Duodenal mucosa (tissue), 2 donors: Measurements from ENCODE around the gene SLC6A12.

Source experiments
- H3K27ac ChIP-seq: one replicate; pipeline ENCODE4 v1.7.0; 2013; ENCODE audit warnings: low read depth, low read length
- H3K27me3 ChIP-seq, 2 donors: one replicate each; pipeline ENCODE4 v1.7.0; 2013; ENCODE audit warnings: low read length in 2 of 2, control low read depth in 1 of 2; ENCODE audit not compliant: insufficient read depth in 2 of 2, control insufficient read depth in 1 of 2
- H3K36me3 ChIP-seq, 2 donors: one replicate each; pipeline ENCODE4 v1.7.0; 2013; ENCODE audit warnings: low read length in 2 of 2, control low read depth in 1 of 2; ENCODE audit not compliant: insufficient read depth in 2 of 2, control insufficient read depth in 1 of 2
- H3K4me1 ChIP-seq, 2 donors: one replicate each; pipeline ENCODE4 v1.7.0; 2013; ENCODE audit warnings: low read length in 2 of 2, control low read depth in 1 of 2; ENCODE audit not compliant: insufficient read depth in 2 of 2, control insufficient read depth in 1 of 2
- H3K4me3 ChIP-seq, 2 donors: one replicate each; pipeline ENCODE4 v1.7.0; 2013; ENCODE audit warnings: low read length in 2 of 2, low read depth in 1 of 2
- H3K9ac ChIP-seq, 2 donors: one replicate each; pipeline ENCODE4 v1.7.0; 2013; ENCODE audit warnings: low read length in 2 of 2, low read depth in 1 of 2
- H3K9me3 ChIP-seq, 2 donors: one replicate each; pipeline ENCODE4 v1.7.0; 2013; ENCODE audit warnings: low read length in 2 of 2, control low read depth in 1 of 2; ENCODE audit not compliant: control insufficient read depth in 1 of 2

Gene SLC6A12

DNA sequence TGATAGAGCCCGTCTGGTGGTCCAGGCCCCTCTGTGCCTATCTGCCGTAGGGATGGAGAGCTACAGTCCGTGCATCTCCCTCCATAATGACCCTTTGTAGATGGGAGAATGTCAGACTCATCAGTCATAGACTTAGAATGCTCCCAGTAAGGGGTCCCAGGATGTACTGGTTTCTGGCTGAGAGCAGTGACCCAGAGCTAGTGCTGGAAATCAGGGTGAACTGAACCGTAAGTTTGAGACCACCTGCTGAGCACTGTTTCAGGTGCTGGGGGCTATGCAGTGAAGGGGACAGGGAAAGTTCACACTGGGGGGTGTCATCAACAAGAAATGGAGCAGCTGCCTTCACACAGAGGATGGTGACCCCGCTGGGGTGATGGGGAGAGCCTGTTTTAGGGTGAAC lies 34.1 kb downstream of the SLC6A12 start:
- H3K4me1 ChIP-seq = peaks cover 29 to 37% of the 10 kb centered on the region in 2 donors
- no peak overlapping the region for H3K9ac ChIP-seq
- no peaks in the 10 kb centered on the region for H3K27me3 ChIP-seq
- H3K36me3 ChIP-seq = no peaks in the 10 kb centered on the region
- H3K4me3 ChIP-seq = no peak overlapping the region
- H3K27ac ChIP-seq = no peak overlapping the region
- no peaks in the 10 kb centered on the region for H3K9me3 ChIP-seq

DNA sequence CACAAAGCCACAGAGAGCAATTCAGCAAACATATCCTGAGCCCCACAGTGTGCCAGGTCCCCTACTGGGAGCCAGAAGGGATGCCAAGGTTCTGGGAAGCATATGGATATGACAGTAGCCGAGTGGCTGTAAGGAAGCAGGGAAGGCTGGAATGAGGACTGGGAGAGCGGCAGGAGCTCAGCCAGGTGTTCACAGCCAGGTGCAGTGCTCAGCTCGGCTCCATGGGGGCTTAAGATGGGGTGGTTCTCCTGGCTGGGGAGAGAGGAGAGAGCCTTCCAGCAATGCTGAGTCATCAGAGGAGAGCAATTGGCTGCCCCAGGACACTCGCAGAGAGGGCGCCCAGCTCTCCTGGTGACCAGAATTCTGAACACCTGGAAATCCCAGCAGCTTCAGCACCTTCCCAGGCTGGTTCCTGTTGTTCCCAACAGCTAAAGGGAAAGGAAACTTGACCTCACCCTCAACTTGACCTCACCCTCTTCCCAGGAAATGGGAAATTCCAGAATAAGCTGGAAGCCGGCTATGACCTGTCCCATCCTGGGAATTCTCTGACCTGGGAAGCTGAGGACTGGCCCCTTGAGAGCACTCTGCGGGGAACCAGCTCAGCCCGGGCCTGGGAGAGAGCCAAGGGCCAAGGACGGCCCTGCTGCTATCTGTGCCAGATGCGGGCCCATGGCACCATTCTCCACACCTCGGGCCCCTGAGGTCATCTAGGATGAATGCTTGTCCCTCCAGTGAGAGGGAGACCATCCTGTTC lies 34.6 kb downstream of the SLC6A12 start:
- no peak overlapping the region for H3K4me3 ChIP-seq
- H3K27ac ChIP-seq = no peak overlapping the region
- H3K36me3 ChIP-seq = no peaks in the 10 kb centered on the region
- no peaks in the 10 kb centered on the region for H3K27me3 ChIP-seq
- no peak overlapping the region for H3K9ac ChIP-seq
- peaks cover 30 to 38% of the 10 kb centered on the region in 2 donors for H3K4me1 ChIP-seq
- no peaks in the 10 kb centered on the region for H3K9me3 ChIP-seq

DNA sequence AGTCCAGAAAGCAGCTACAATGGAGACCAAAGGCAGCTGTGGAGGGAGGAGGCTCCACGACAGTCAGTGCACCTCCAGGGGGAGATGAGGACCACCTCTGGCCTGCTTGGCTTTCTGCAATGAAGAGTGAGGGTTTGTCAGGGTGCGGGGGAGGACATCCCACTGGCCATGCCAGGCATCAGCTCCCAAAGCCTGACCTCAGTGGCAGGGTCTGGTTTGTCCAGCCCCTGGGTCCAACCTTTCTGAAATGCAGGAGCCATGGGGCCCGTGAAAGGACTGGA lies 35.2 kb downstream of the SLC6A12 start:
- Histone ChIP-seq H3K4me3 (no peak overlapping the region), H3K36me3 (no peaks in the 10 kb centered on the region), H3K9ac (no peak overlapping the region), H3K4me1 (peaks cover 30 to 38% of the 10 kb centered on the region in 2 donors), H3K27ac (no peak overlapping the region), H3K27me3 (no peaks in the 10 kb centered on the region), H3K9me3 (no peaks in the 10 kb centered on the region)

DNA sequence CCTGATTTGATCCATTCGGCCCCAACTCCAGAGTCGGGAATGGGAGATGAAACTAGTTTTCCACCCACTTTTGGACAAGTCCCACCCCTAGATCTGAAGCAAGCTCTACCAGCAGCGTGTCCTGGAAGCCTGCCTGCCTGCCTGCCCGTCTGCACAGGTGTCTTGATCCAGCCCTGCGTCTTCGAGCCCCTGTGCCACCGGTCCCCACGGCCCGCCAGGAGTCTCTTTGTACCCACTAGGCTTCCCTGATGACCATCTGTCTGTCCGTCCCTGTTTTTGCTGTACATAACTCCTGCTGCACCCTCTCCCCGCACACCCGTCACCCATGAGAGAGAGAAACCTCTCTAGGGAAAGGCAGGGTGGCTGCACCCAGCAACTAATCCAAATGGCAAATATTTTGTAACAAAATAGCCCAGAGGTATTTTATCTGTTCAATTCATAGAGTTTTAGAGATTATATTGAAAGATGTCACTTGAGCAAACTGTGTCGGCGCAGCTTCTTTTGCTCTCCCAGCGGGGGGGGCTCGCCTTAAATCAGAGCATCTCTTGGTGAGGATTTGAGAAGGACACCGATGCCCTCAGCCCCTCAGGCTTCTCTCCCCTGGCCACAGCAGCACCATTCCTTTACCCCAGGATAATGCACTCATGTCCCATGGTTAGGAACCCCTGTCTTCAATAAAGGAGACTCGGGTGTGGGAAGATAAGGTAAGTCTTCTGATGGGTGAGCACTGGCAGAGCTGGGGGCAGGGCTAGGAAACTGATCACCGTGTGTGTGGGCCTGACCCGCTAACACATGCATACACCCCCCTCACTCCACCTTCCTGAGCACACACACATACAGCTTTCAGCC lies 35.8 kb downstream of the SLC6A12 start:
- Histone ChIP-seq H3K9me3 (no peaks in the 10 kb centered on the region), H3K4me1 (peaks cover 35 to 38% of the 10 kb centered on the region in 2 donors), H3K36me3 (no peaks in the 10 kb centered on the region), H3K4me3 (no peak overlapping the region), H3K27me3 (no peaks in the 10 kb centered on the region), H3K27ac (no peak overlapping the region), H3K9ac (no peak overlapping the region)

DNA sequence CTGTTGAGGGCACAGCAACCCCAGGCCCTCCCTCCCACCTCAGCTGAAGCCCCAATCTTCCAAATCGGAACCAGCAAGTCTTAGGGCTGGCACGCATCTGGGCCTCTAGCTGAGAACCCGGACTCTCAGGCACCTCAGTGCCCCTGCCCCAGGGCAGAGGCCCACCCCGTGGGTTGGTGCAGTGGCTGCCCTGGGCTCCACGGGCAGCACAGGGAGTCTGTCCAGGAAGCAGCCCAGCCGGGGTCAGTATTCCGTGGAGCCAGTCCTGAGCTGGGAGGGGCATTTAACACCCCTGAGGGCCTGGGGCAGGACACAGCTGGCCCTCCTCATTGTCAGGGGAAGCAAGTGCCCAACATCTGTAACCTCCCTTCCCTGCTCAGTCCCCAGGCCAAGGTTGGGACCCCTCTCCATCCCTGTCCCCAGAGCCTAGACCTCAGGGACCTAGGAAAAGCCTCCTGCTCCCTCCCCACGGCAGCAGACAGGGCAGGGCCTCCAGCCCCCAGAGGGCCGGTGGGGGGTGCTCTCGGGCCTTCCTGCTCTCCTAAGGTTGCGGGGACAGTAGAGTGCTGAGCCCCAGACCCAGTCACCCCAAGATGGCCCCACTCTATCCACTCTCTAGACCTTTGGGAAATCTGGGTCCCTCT lies 36.5 kb downstream of the SLC6A12 start:
- Histone ChIP-seq H3K4me1 (peaks cover 43 to 44% of the 10 kb centered on the region in 2 donors), H3K27ac (no peak overlapping the region), H3K4me3 (no peak overlapping the region), H3K9ac (peak overlapping the region in 1 of 2 donors; percentile 62), H3K36me3 (no peaks in the 10 kb centered on the region), H3K9me3 (no peaks in the 10 kb centered on the region), H3K27me3 (no peaks in the 10 kb centered on the region)

DNA sequence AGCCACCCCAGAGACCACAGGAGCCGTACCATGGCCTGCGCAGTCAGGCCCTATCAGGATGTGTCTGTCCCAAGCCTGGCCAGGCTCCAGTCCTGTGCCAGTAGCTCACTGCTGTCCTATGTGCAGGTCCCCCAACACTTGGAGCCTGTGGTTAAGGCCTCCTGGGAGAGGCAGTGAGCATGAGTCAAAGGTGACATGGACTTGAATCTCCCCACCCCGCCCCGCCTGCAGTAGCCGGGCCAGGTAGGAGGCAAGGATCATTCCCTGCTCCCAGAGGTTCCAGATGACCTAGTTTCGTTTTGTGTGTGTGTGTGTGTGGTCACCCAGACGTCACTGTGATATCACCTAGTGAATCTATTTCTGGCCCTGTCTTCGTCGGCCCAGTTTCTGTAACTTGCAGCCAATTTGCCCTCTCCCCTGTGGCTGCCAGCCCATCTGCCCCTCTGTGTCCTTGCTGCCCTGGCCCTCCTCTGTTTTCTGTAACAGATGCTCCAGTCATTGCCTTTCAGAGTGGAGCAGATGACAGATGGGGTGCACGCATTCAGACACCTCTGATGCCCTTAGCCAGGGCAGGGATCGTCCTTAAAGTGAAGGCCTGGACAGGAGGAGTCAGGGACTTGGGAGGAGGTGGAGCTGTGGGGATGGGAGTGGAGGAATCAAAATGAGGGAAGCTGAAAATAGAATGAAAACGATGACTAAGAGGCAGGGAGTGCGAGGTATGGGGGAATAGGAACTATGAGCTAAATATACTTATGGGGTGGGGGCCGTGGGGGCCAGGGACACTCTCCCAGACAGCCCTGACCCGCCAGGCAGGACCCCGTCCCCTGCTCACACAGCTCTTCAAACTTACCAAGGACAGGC lies 37.4 kb downstream of the SLC6A12 start:
- Histone ChIP-seq H3K27me3 (peaks cover 0 to 3% of the 10 kb centered on the region in 2 donors), H3K9me3 (no peaks in the 10 kb centered on the region), H3K36me3 (no peaks in the 10 kb centered on the region), H3K4me1 (peaks cover 50 to 51% of the 10 kb centered on the region in 2 donors), H3K4me3 (no peak overlapping the region), H3K9ac (peak overlapping the region; percentile 51 to 62), H3K27ac (peak overlapping the region; percentile 68)

DNA sequence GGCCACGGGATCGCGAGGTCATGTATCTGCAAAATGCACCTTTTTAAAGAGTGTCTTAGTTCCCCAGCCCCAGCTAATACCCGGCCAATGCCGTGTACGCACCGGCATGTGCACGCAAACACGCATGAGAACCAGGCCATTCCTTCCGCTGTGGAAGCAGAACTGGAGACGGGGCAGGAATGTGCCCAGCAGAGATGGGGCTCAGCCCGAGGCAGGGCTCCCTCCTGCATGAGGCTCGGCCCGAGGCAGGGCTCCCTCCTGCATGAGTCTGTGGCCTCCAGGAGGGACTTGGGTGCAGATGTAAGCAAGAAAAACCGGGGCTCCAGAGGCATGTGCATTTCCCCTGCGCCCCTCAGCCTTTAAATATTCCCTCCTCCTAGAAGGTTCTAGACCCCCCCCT lies 38.2 kb downstream of the SLC6A12 start:
- H3K27ac ChIP-seq = no peak overlapping the region
- peaks cover 49 to 55% of the 10 kb centered on the region in 2 donors for H3K4me1 ChIP-seq
- peak overlapping the region in 1 of 2 donors; percentile 24 for H3K9ac ChIP-seq
- H3K36me3 ChIP-seq = no peaks in the 10 kb centered on the region
- H3K4me3 ChIP-seq = no peak overlapping the region
- H3K27me3 ChIP-seq = peaks cover 0 to 3% of the 10 kb centered on the region in 2 donors
- H3K9me3 ChIP-seq = no peaks in the 10 kb centered on the region

DNA sequence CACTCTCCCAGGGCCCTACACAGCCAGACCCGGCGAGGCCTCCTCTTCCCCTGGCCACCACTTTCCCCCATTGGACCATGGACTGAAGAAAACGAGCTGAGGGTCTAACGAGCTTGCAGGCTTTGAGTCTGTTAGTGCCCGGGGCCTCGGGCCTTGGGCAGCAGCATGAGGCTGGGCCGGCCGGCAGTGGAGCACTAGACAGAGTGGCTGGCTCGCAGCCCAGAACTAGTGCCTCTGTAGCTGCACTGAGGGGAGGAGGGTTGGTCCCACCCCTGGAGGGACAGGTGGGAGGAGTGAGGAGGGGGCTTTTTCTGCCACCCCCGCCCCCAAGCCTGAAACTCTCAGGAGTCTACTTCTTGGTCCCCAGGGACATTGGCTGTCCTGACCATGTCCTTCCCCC lies 38.7 kb downstream of the SLC6A12 start:
- Histone ChIP-seq H3K27ac (no peak overlapping the region), H3K27me3 (peaks cover 0 to 3% of the 10 kb centered on the region in 2 donors), H3K9me3 (no peaks in the 10 kb centered on the region), H3K4me3 (no peak overlapping the region), H3K4me1 (peaks cover 44 to 55% of the 10 kb centered on the region in 2 donors), H3K36me3 (no peaks in the 10 kb centered on the region), H3K9ac (peak overlapping the region in 1 of 2 donors; percentile 24)

DNA sequence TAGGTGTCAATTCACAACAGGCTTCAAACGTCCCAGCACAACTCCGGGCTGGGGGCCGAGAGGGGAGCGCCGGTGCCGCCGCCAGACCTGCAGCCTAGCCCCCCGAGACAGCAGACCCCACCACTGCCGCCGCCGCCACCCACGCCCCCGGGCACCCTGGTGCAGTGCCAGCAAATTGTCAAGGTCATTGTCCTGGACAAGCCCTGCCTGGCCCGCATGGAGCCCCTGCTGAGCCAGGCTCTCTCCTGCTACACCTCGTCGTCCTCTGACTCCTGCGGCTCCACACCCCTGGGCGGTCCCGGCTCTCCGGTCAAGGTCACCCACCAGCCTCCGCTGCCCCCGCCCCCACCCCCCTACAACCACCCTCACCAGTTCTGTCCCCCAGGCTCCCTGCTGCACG lies 39.4 kb downstream of the SLC6A12 start:
- H3K27me3 ChIP-seq = peaks cover 0 to 3% of the 10 kb centered on the region in 2 donors
- no peak overlapping the region for H3K27ac ChIP-seq
- no peak overlapping the region for H3K9ac ChIP-seq
- no peaks in the 10 kb centered on the region for H3K36me3 ChIP-seq
- H3K9me3 ChIP-seq = no peaks in the 10 kb centered on the region
- H3K4me1 ChIP-seq = peaks cover 40 to 50% of the 10 kb centered on the region in 2 donors
- no peak overlapping the region for H3K4me3 ChIP-seq
